Heart left ventricle (tissue), 16 donors: ENCODE measurements around the gene ADAMTS12. TPM values are rescaled to one million over a fixed set of nuclear protein-coding genes. Genes with fewer than 3 reads are reported as not detected.
A peak's percentile ranks its signal among the peaks of the same experiment; 100 is the strongest.

Experiments used
- ATAC-seq, 4 donors: fragments of 200-7000 bp; cut with Tn5 transposase; one replicate each; pipeline ENCODE4 v1.9.1; 2020 to 2022; ENCODE audit warnings: moderate library complexity in 4 of 4, mild to moderate bottlenecking in 3 of 4, moderate number of reproducible peaks in 1 of 4
- DNase-seq, 5 donors: peaks; one replicate each; pipeline ENCODE4 v3.0.0-alpha.2; 2020
- H3K27ac ChIP-seq, 12 donors: fragments of 200-600 bp; sonication (generic) in 4 of 12; one replicate each; pipeline versions ENCODE4 v1.5.0 to v1.8.0; 2016 to 2022; ENCODE audit warnings: mild to moderate bottlenecking in 2 of 12
- H3K27me3 ChIP-seq, 9 donors: fragments of 200-600 bp; sonication (generic) in 2 of 9; one replicate each; pipeline versions ENCODE4 v1.5.1 to v1.8.0; 2016 to 2022; ENCODE audit warnings: mild to moderate bottlenecking in 3 of 9
- H3K36me3 ChIP-seq, 9 donors: fragments of 200-600 bp; sonication (generic) in 2 of 9; one replicate each; pipeline versions ENCODE4 v1.5.0 to v1.8.0; 2018 to 2022; ENCODE audit warnings: mild to moderate bottlenecking in 2 of 9
- H3K4me1 ChIP-seq, 12 donors: fragments of 200-600 bp; sonication (generic) in 4 of 12; one replicate each; pipeline versions ENCODE4 v1.5.0 to v1.8.0; 2016 to 2022; ENCODE audit warnings: mild to moderate bottlenecking in 3 of 12
- H3K4me3 ChIP-seq, 12 donors: fragments of 200-600 bp; sonication (generic) in 4 of 12; one replicate each; pipeline versions ENCODE4 v1.5.0 to v1.8.0; 2017 to 2022; ENCODE audit warnings: mild to moderate bottlenecking in 9 of 12, moderate library complexity in 4 of 12
- H3K9me3 ChIP-seq, 12 donors: fragments of 200-600 bp; sonication (generic) in 4 of 12; one replicate each; pipeline versions ENCODE4 v1.5.0 to v1.8.0; 2016 to 2022; ENCODE audit warnings: mild to moderate bottlenecking in 1 of 12
- POLR2A ChIP-seq, 2 donors: fragments of 450-650 bp; IDR thresholded peaks; one replicate each; pipeline ENCODE4 v1.6.1; 2017; ENCODE audit warnings: antibody characterized with exemption in 2 of 2, mild to moderate bottlenecking in 2 of 2, moderate library complexity in 2 of 2
- WGBS, 4 donors: extraction: QIAGEN DNeasy Blood & Tissue Kit in 2 of 4; methylation state at CpG; one replicate each; pipeline versions ENCODE4 v1.1.5 to v1.1.7; 2013 to 2018; 5-methylcytosine and 5-hydroxymethylcytosine counted together
- intact Hi-C, 10 donors: fragments of 100-400 bp; cut with DNase I; formaldehyde crosslinking; loops; one replicate each; pipeline versions ENCODE4 v1.11.1 to v1.14.2; 2022
- polyA plus RNA-seq, 2 donors: library from polyadenylated mRNA; stranded (reverse); fragments of 200-250 nt; gene quantifications; one replicate each; pipeline ENCODE4 v1.2.3, GENCODE V29; 2013
- total RNA-seq, 9 donors: library from RNA; depleted of rRNA in 2 of 9; stranded (reverse); fragments of >200 nt in 2 of 9; fragmentation: NEBNext Ultra II Directional in 3 of 9; extraction: Animal tissue kit (Norgen Biotek cat#: 25700) in 3 of 9; gene quantifications; one replicate each; pipeline versions ENCODE4 v1.1.0 to v1.2.4, GENCODE V29; 2016 to 2023
- TF ChIP-seq, protein P1 (sequence below), 12 donors: fragments of 200-600 bp; sonication (generic) in 4 of 12; IDR thresholded peaks; one replicate each; pipeline versions ENCODE4 v1.5.0 to v1.8.0; 2018 to 2022; ENCODE audit warnings: antibody characterized with exemption in 12 of 12, mild to moderate bottlenecking in 5 of 12
- donor health status: ischemic (EF 13 %, LVEDD 7.1; RV severe dilation, severe dysfunction).
- donor health status: healthy with polysubstance abuse.
- donor health status: DM: no; HTN: yes; CAD: no.
- donor health status: DM: no; HTN: no; CAD: no.
- donor health status: ischemic (EF 25% LVEDD 6.9; RV normal size, moderate dysfunction).
- donor health status: ischemic (EF 25% LVEDD 5.7; RV mildly dilated, moderate dysfunction).
- donor health status: healthy.
- donor health status: DM: yes; HTN: yes; CAD: no.
- donor health status: ischemic (EF 35%, LVEDD 5.7; RV mildly dilated, moderate dysfunction).
- donor health status: nonischemic (EF 11% LVEDD 7.7; RV severe dilation, severe dysfunction).
- donor health status: DM: yes; HTN: yes; CAD: no.
- donor health status: PGD.
- donor health status: ischemic (EF 29% LVEDD 5.4; RV normal size, mild dysfunction).
- donor health status: nonischemic (EF 23%, LVEDD 6.1; RV moderate dilation, normal function).

ADAMTS12 gene
- total and polyA plus RNA-seq, 11 donors: 0.72 to 4.7 (median 1.7) TPM

DNA sequence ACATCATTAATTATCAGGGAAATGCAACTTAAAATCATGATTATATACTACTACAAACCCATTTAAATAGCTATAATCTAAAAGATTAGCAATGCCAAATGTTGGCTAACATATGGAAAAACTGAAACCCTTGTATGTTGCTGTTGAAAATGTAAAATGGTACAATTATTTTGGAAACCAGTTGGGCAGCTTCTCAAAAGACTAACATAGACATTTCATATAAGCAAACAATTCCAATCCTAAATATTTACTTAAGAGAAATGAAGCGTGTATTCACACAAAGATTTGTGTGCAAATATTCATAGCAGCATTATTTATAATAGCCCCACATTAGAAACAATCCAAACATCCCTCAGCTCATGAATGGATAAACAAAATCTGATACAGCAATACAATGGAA lies 106.2 kb downstream of the ADAMTS12 start:
- Histone ChIP-seq H3K27me3 (no peaks in the 10 kb centered on the region), H3K27ac (no peak overlapping the region), H3K4me3 (no peak overlapping the region), H3K9me3 (peaks cover 0 to 27% (median 6%) of the 10 kb centered on the region in 12 donors), H3K4me1 (peaks cover 0 to 5% (median 0%) of the 10 kb centered on the region in 12 donors), H3K36me3 (no peaks in the 10 kb centered on the region)
- TF ChIP-seq, protein P1, sequence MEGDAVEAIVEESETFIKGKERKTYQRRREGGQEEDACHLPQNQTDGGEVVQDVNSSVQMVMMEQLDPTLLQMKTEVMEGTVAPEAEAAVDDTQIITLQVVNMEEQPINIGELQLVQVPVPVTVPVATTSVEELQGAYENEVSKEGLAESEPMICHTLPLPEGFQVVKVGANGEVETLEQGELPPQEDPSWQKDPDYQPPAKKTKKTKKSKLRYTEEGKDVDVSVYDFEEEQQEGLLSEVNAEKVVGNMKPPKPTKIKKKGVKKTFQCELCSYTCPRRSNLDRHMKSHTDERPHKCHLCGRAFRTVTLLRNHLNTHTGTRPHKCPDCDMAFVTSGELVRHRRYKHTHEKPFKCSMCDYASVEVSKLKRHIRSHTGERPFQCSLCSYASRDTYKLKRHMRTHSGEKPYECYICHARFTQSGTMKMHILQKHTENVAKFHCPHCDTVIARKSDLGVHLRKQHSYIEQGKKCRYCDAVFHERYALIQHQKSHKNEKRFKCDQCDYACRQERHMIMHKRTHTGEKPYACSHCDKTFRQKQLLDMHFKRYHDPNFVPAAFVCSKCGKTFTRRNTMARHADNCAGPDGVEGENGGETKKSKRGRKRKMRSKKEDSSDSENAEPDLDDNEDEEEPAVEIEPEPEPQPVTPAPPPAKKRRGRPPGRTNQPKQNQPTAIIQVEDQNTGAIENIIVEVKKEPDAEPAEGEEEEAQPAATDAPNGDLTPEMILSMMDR (IDR thresholded peaks at IDR 0.05): no peak
- no peak for TF ChIP-seq POLR2A (IDR thresholded peaks at IDR 0.05)
- 89 to 93% (median 92%) methylated on average over 1 of the region's 1 CpG for WGBS, 4 donors
- no peak for ATAC-seq
- no peak for DNase-seq
- intact Hi-C loops: no loop called here

DNA sequence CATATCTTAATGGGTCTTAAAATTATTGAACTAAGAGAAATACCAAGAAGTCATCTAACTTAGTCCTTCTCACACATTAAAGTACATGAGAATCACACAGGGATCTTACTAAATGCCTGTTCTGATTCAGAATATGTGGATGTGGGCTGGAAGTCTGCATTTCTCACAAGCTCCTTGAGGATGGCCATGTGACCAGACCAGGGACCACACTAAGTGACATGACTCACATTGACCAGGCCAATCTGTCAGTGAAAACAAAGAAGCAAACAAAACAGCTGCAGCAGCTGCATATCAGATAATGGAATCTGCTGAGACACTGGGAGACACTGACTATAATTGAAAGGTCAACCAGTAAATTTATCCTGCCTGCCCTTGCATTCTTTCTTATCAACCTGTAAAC lies 110.5 kb downstream of the ADAMTS12 start:
- peaks cover 0 to 36% (median 8%) of the 10 kb centered on the region in 12 donors for H3K9me3 ChIP-seq
- intact Hi-C loops: no loop called here
- no peak overlapping the region for H3K4me3 ChIP-seq
- H3K4me1 ChIP-seq: peaks cover 0 to 5% (median 0%) of the 10 kb centered on the region in 12 donors
- no peak for TF ChIP-seq POLR2A (IDR thresholded peaks at IDR 0.05)
- TF ChIP-seq, protein P1 (IDR thresholded peaks at IDR 0.05): no peak
- H3K27ac ChIP-seq: peak overlapping the region in 2 of 12 donors; percentile 2 to 3
- H3K27me3 ChIP-seq: no peaks in the 10 kb centered on the region
- H3K36me3 ChIP-seq: no peaks in the 10 kb centered on the region
- ATAC-seq (peak in 3 of 4 donors; percentile 44 to 89 (median 60)), DNase-seq (peak in 1 of 5 donors; percentile 45)

DNA sequence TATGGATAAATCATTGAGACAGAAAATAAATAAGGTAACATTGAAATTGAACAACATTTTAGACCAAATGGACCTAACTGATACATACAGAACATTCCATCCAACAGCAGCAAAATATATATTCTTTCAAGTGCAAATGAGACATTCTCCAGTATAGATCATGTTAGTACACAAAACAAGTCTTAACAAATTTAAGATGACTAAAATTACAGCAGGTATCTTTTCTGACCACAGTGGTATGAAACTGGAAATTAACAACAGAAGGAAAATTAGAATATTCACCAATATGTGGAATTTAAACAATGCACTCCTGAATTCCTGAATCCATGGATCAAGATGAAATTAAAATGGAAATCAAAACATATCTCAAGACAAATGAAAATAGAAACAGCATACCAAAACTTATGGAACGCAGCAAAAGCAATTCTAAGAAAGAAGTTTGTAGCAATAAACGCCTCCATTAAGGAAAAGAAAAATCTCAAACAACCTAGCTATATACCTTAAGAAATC lies 115.6 kb downstream of the ADAMTS12 start:
- Histone ChIP-seq H3K36me3 (no peaks in the 10 kb centered on the region), H3K4me3 (no peak overlapping the region), H3K27ac (no peak overlapping the region), H3K27me3 (no peaks in the 10 kb centered on the region), H3K9me3 (peaks cover 0 to 11% (median 2%) of the 10 kb centered on the region in 12 donors), H3K4me1 (peaks cover 0 to 26% (median 0%) of the 10 kb centered on the region in 12 donors)
- no peak for DNase-seq
- intact Hi-C loops: loop anchor here in 1 of 10 donors (10.0 kb wide), 1 partner anchor 119 kb away; the partner anchor contains the start of gene ADAMTS12
- TF ChIP-seq, protein P1 (IDR thresholded peaks at IDR 0.05): no peak
- TF ChIP-seq POLR2A (IDR thresholded peaks at IDR 0.05): no peak
- 90 to 95% (median 92%) methylated on average over 2 of the region's 2 CpGs for WGBS, 4 donors
- ATAC-seq: no peak

DNA sequence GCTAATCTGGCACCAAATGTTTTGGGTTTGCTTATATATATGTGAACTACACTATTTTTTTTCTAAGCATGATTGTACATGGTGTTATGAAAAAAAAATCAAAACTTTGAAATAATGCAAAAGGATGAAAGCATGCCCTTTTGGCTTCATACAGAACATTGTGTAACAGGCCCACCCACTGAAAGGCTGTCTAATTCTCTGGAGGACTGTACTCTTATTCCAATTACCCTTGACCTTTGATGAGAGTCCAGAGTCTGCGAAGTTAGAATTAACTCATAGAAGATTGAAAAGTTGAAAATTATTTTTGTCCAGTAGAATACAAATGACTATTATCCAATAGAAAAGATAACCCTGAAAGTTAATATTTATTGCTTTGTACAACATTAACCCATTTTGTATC lies 117.4 kb downstream of the ADAMTS12 start:
- intact Hi-C loops: loop anchor here in 1 of 10 donors (10.0 kb wide), 1 partner anchor 120 kb away; the partner anchor contains the start of gene ADAMTS12
- WGBS, 4 donors: 67 to 79% (median 78%) methylated on average over 1 of the region's 1 CpG
- no peak for TF ChIP-seq POLR2A (IDR thresholded peaks at IDR 0.05)
- TF ChIP-seq, protein P1 (IDR thresholded peaks at IDR 0.05): no peak
- Histone ChIP-seq H3K27ac (no peak overlapping the region), H3K36me3 (no peaks in the 10 kb centered on the region), H3K4me1 (peaks cover 0 to 28% (median 0%) of the 10 kb centered on the region in 12 donors), H3K4me3 (no peak overlapping the region), H3K27me3 (no peaks in the 10 kb centered on the region), H3K9me3 (peaks cover 0 to 11% (median 2%) of the 10 kb centered on the region in 12 donors)
- DNase-seq (no peak), ATAC-seq (peak in 1 of 4 donors; percentile 75)
